ENCODE data around the gene GANAB.

GRCh38 chr11:62603776-62604299 is 42.6 kb downstream of the GANAB start:
- TF ChIP-seq POLR2A (IDR thresholded peaks at IDR 0.05), result no peak
- TF ChIP-seq CTCF (IDR thresholded peaks at IDR 0.05), result no peak

Measured in right lobe of liver (tissue), 4 donors.